ENCODE measurements around the gene CATSPER1.

- peak; percentile 99 for TF ChIP-seq CTCF (IDR thresholded peaks at IDR 0.05)
- no peak for TF ChIP-seq EZH2 (IDR thresholded peaks at IDR 0.05)
Observed at GRCh38 chr11:65988791-65989592, 37.3 kb downstream of the CATSPER1 start.

All from neural progenitor cell (in vitro differentiated cells).